Activated naive CD4-positive, alpha-beta T cell (primary cell): ENCODE results near the gene FHAD1.

Source experiments
- DNase-seq, 4 experiments: peaks; one replicate each; lab custom pipeline; 2025; lab: John Stamatoyannopoulos, UW

FHAD1 gene

GRCh38 chr1:15248216-15248615, 1.2 kb downstream of the FHAD1 start:
- no peak for DNase-seq

- DNase-seq = no peak
These were observed 2.1 kb downstream of the FHAD1 start for GRCh38 chr1:15249081-15249480.

- no peak for DNase-seq
These were observed 5.1 kb downstream of the FHAD1 start for GRCh38 chr1:15251857-15252835.

GRCh38 chr1:15254559-15254958, 7.5 kb downstream of the FHAD1 start:
- no peak for DNase-seq

- DNase-seq = no peak
These were observed 8.6 kb downstream of the FHAD1 start for GRCh38 chr1:15255582-15256149.

GRCh38 chr1:15256584-15256983, 9.6 kb downstream of the FHAD1 start:
- DNase-seq = no peak

- DNase-seq = no peak
These were observed 10.3 kb downstream of the FHAD1 start for GRCh38 chr1:15257309-15257708.

GRCh38 chr1:15258833-15259621, 12.0 kb downstream of the FHAD1 start:
- DNase-seq = no peak

- DNase-seq = no peak
These were observed 12.6 kb downstream of the FHAD1 start for GRCh38 chr1:15259622-15260007.

GRCh38 chr1:15260418-15261154, 13.6 kb downstream of the FHAD1 start:
- no peak for DNase-seq

- no peak for DNase-seq
These were observed 14.4 kb downstream of the FHAD1 start for GRCh38 chr1:15261155-15262002.

- no peak for DNase-seq
These were observed 15.0 kb downstream of the FHAD1 start for GRCh38 chr1:15262003-15262377.

GRCh38 chr1:15262706-15263105, 15.7 kb downstream of the FHAD1 start:
- DNase-seq = no peak

GRCh38 chr1:15264769-15265168, 17.7 kb downstream of the FHAD1 start:
- DNase-seq = no peak

- DNase-seq = no peak
These were observed 24.2 kb downstream of the FHAD1 start for GRCh38 chr1:15271196-15271595.

GRCh38 chr1:15272009-15272781, 25.2 kb downstream of the FHAD1 start:
- no peak for DNase-seq

- DNase-seq = no peak
These were observed 25.7 kb downstream of the FHAD1 start for GRCh38 chr1:15272782-15273127.

- DNase-seq = no peak
These were observed 26.3 kb downstream of the FHAD1 start for GRCh38 chr1:15273274-15273673.

GRCh38 chr1:15275921-15276683, 29.1 kb downstream of the FHAD1 start:
- DNase-seq = no peak
